Right renal pelvis (tissue), 4 donors: Measurements from ENCODE around the gene NPTXR. TPM values are rescaled to one million over a fixed set of nuclear protein-coding genes. Genes with fewer than 3 reads are reported as not detected.

Experiments used
- DNase-seq, 4 donors: peaks; one replicate each; pipeline ENCODE4 v3.0.0-alpha.2; 2013; ENCODE audit warnings: low read depth in 4 of 4, low spot score in 3 of 4, missing footprints in 1 of 4
- polyA plus RNA-seq, 4 donors: library from polyadenylated mRNA; unstranded; fragments of 120-200 nt; gene quantifications; one replicate each; pipeline ENCODE4 v1.2.1, GENCODE V29; 2013; ENCODE audit not compliant: insufficient read length in 4 of 4

NPTXR gene
- polyA plus RNA-seq, 4 donors: 4.6 to 5.2 (median 4.7) TPM

GRCh38 chr22:38799265-38800002 lies 44.4 kb downstream of the NPTXR start:
- no peak for DNase-seq

GRCh38 chr22:38798496-38798895 lies 45.3 kb downstream of the NPTXR start:
- no peak for DNase-seq

DNA sequence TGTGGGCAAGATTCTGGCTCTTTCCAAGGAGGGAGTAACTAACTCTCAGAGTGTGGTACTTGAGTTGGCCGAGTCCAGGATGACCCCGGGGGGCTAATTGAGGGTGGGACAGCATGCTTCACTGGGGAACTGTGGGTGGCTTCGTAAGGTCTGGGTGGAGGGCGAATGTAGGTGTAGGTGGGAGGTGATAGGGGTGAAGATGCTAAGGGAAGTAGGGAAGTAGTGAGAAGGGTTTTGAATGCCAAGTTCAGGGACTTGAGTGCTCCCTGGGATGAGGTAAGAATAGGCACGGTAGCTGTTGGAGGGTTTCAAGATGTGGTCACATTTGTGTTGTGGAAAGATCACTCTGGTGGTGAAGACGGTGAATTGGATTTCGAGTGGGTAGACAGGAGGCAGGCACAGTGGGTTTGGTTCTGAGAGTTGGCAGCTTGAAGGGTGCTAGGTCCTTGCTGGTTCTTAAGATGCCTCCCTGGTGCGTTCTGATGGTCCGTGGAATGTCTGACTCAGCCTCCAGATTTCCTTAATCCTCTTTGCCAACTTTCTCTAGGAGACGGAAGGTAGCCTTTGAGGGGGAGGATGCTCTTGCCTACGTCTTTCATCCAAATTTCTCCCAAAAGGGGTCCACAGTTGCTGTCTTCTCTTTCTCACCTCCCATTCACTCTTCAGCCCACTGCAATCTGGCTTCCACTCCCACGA lies 47.4 kb downstream of the NPTXR start:
- DNase-seq: no peak

- DNase-seq: no peak
These were observed 48.3 kb downstream of the NPTXR start for GRCh38 chr22:38795569-38795968.

DNA sequence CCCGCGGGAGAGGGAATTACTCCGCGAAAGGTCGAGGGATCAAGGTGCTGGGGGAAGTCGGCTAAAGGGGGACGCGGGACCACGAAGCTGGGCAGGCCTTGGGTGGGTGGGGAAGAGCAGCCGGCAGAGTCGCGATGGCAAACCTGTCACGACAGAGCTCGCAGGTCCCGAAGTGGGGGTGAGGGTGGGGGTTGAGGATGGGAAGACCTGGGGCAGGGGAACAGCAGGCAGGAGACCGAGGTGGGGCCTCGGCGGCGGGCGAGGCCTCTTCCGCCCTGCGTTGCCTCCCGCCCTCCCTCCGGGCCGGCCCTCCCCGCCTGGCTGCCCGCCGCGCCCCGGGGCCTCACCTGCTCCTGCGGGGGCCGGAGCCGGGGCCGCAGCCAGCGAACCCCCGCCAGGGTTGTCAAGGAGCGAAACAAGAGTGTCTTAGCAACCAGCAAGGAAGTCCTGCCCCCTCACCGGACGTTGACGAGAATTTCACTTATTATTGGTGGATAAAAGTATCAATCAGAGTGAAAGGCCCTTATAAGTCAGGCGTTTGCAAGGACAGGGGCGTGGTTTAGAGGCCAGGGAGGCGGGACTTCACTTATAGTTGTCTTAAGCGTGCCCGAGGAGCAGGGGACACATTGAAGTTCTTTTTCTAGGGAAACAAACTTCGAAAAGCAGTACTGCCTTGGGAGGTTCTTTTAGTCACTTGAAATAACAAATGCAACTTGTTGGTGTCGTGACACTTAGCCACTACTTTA lies 49.9 kb downstream of the NPTXR start, which contains the start of gene DNAL4:
DNAL4 (minus strand) TSS at position 423 of the 746 bp plus-strand sequence. CDS start 11,412 bp downstream, outside the sequence.
- peak; percentile 93 to 98 (median 98) for DNase-seq

GRCh38 chr22:38793317-38793716 lies 50.5 kb downstream of the NPTXR start:
- no peak for DNase-seq

DNA sequence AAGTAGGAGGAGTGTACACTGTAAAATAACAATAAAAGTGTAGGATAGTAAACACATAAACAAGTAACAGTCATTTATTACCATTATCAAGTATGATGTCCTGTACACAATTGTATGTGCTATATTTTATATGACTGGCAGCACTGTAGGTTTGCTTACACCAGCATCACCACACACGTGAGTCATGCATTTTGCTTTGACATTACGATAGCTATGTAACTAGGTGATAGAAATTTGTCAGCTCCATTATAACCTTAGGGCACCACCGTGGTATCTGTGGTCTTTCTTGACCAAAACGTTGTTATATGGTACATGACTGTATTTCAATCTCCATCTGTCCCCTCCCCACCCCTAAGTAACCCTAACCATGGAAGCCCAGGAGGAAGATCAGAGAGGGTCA lies 51.0 kb downstream of the NPTXR start:
- DNase-seq: no peak

GRCh38 chr22:38789606-38790005 lies 54.2 kb downstream of the NPTXR start:
- DNase-seq: no peak

GRCh38 chr22:38788846-38789245 lies 55.0 kb downstream of the NPTXR start:
- DNase-seq: no peak

DNA sequence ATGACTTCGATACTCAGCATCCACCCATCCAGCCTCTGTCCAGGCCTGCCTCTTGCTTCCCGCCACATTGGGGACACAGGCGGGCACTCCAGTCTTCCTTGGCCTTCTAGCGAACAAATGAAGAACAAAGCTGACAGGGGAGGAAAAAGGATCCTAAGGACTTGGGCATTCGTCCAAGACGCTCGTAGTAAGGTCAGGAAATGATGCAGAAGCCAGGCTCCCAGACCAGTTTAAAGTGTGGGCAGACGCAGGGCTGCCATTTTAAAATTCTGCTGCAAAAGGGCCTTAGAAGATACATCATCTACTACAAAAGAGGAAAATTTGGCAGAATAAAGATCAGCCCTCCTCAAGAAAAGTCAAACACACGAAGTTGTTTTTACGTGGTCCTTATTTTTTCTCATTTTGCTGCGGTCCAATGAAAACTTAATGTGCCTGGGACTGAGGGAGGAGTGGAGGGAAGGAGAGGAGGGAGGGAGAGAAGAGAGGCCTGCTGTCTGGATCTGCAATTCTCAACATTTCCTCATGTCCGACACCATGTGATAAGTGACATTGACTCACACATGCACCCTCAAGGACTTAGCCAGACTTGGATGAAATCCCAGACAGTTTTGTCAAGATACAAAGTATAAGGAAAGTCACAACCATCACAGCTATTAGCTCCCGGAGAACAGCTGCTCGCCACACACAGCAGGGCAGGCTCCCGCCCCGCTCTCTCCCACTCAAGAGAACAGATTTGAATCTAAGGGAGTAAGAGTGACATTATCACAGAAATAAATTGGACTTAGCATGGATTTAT lies 55.6 kb downstream of the NPTXR start:
- DNase-seq: peak in 2 of 4 donors; percentile 64 to 68

GRCh38 chr22:38786631-38787030 lies 57.2 kb downstream of the NPTXR start:
- no peak for DNase-seq

GRCh38 chr22:38784856-38785255 lies 59.0 kb downstream of the NPTXR start:
- DNase-seq: no peak

DNA sequence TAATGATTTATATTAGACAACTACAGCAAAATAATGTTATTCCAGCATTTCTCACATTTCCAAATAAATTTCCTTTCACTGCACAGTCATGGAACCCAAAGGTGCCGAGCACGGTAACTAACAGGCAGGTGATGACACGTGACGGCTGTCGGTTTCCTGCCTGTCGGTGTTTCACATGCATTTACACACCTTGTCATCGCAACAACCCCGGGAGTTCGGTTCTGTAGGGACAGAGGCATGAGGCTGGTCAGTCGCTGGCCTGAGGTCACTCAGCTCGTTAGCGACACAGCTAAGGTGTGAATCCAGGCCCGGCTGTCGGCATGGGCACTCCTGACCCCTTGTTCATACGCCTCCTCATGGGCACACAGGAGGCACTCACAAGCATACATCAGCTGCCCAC lies 59.8 kb downstream of the NPTXR start:
- DNase-seq: no peak

DNA sequence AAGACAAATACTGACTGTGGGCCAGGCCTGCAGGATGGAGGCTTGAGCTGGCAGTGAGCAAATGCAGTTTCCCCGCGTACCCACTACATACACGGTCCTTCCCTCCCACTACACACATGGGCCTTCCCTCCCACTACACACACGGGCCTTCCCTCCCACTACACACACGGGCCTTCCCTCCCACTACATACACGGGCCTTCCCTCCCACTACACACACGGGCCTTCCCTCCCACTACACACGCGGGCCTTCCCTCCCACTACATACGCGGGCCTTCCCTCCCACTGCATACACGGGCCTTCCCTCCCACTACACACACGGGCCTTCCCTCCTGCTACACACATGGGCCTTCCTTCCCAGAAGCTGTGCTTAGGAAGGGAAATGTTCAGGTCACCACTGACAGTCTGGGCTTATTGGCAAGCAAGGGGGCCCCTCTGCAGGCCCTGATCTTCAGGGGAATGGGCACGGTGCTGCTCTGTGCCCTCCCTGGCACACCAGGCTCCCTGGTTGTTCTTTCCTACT lies 60.7 kb downstream of the NPTXR start:
- no peak for DNase-seq

DNA sequence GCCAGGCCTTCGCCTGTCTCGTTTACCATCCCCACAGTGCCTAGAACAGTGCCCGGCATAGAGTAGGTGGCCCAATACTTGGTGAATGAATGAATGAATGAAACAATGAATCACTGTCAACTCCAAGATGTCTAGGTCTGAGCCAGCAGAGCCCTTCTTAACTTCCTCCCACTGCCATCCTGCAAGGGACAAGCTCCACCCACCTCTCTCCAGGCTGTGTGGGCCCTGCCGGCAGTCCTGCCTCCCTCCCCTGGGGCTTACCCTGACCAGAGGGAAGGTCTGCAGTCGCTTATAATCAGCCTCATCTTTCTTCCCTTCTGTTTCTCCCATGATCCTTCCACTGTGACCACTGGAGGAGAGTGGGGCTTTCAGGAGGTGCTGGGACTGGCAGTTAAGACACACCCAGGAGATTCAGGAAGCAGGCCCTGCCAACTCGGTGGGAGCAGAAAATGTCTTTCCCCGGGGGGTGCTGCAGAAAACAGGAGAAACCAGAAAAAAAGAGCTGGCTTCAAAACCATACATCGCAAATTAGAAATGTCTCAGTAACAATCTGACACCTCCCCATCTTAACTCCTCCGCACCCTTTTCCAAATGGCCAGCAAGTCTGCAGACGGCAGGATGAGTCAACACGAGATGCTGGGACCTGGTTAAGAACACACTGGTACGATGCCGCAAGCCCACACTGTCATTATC lies 61.3 kb downstream of the NPTXR start:
- no peak for DNase-seq

GRCh38 chr22:38781033-38781432 lies 62.8 kb downstream of the NPTXR start:
- no peak for DNase-seq

GRCh38 chr22:38777087-38777671 lies 66.6 kb downstream of the NPTXR start:
- DNase-seq: no peak

GRCh38 chr22:38776086-38776485 lies 67.7 kb downstream of the NPTXR start:
- DNase-seq: no peak

DNA sequence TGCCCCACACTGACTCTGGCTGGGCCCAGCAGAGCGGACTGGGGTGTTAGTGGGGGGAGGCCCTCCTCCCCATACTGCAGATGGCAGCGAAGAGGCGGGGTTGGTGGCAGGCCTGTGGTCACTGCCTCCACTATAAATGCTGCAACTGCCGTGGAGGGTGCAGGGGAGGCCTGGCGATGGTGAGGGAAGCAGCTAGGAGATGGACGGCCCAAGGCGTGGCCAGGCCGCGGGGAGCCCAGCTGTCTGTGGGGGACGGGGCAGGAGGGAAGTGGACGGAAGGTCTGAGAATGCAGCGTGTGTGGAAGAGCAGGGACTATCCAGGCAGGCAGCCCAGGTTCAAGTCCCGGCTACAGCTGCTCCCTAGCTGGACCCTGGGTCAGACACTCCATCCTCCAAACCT lies 68.2 kb downstream of the NPTXR start:
- no peak for DNase-seq
